GM18858 (cell line): ENCODE measurements around the gene HIP1.
"Not testable (repeated sequence)": the region's sequence is repeated elsewhere in the genome, so short reads cannot be mapped to it uniquely, and the experiment has no call there.

ENCODE experiments used
- ATAC-seq: cut with Tn5 transposase; IDR thresholded peaks from one replicate; pipeline ENCODE4 v1.9.1; 2021; ENCODE audit not compliant: unreplicated experiment

The HIP1 gene

GRCh38 chr7:75646571-75647102, 92.1 kb downstream of the HIP1 start:
- ATAC-seq, result no peak

- no peak for ATAC-seq
These were observed 93.2 kb downstream of the HIP1 start for GRCh38 chr7:75645570-75645969.

GRCh38 chr7:75644589-75644988, 94.2 kb downstream of the HIP1 start:
- ATAC-seq, result no peak

- ATAC-seq, result no peak
These were observed 95.8 kb downstream of the HIP1 start for GRCh38 chr7:75642810-75643486.

GRCh38 chr7:75640201-75640600, 98.5 kb downstream of the HIP1 start:
- no peak for ATAC-seq

GRCh38 chr7:75639886-75640190, 98.9 kb downstream of the HIP1 start:
- ATAC-seq, result no peak

GRCh38 chr7:75639071-75639885, 99.5 kb downstream of the HIP1 start:
- ATAC-seq, result no peak

- no peak for ATAC-seq
These were observed 100.1 kb downstream of the HIP1 start for GRCh38 chr7:75638594-75639070.

GRCh38 chr7:75637854-75638593, 100.7 kb downstream of the HIP1 start:
- ATAC-seq, result no peak

GRCh38 chr7:75635036-75635435, 103.7 kb downstream of the HIP1 start:
- no peak for ATAC-seq

GRCh38 chr7:75632587-75632986, 106.2 kb downstream of the HIP1 start:
- not testable (repeated sequence) for ATAC-seq

- no peak for ATAC-seq
These were observed 107.0 kb downstream of the HIP1 start for GRCh38 chr7:75631711-75632110.

GRCh38 chr7:75630549-75630948, 108.2 kb downstream of the HIP1 start:
- no peak for ATAC-seq

- no peak for ATAC-seq
These were observed 109.7 kb downstream of the HIP1 start for GRCh38 chr7:75629044-75629443.

GRCh38 chr7:75628055-75628454, 110.7 kb downstream of the HIP1 start:
- ATAC-seq, result no peak

- no peak for ATAC-seq
These were observed 111.8 kb downstream of the HIP1 start for GRCh38 chr7:75626954-75627353.

GRCh38 chr7:75625868-75626267, 112.9 kb downstream of the HIP1 start:
- ATAC-seq, result no peak

- ATAC-seq, result no peak
These were observed 114.5 kb downstream of the HIP1 start for GRCh38 chr7:75624134-75624832.

- ATAC-seq, result no peak
These were observed 115.2 kb downstream of the HIP1 start for GRCh38 chr7:75623390-75624133.

- no peak for ATAC-seq
These were observed 117.6 kb downstream of the HIP1 start for GRCh38 chr7:75621124-75621523.
